Measurements from ENCODE around the gene TRMT13.

GRCh38 chr1:100198596-100198995, 65.6 kb downstream of the TRMT13 start:
- no peak for TF ChIP-seq POLR2A (IDR thresholded peaks at IDR 0.05)
- no peak for TF ChIP-seq CTCF (IDR thresholded peaks at IDR 0.05)

Measured in body of pancreas (tissue), 4 donors.